HAP-1 (cell line): Measurements from ENCODE around the gene CNTN5.

Experiments
- DNase-seq, 2 experiments: peaks; one replicate each; pipeline ENCODE4 v3.0.0-alpha.2; 2016 to 2020; ENCODE audit warnings: low spot score in 2 of 2
- H3K27me3 ChIP-seq: fragments of 250-450 bp; sonication (Bioruptor Pico); 2 replicates; pipeline ENCODE4 v1.5.1; 2020; ENCODE audit warnings: low read depth, mild to moderate bottlenecking, moderate library complexity
- H3K36me3 ChIP-seq: fragments of 250-450 bp; sonication (Bioruptor Pico); replicated peaks from 2 replicates; pipeline ENCODE4 v1.5.1; 2020; ENCODE audit warnings: mild to moderate bottlenecking
- H3K4me1 ChIP-seq: fragments of 250-450 bp; sonication (Bioruptor Pico); 2 replicates; pipeline ENCODE4 v1.5.1; 2020; ENCODE audit warnings: mild to moderate bottlenecking
- H3K4me3 ChIP-seq: fragments of 250-450 bp; sonication (Bioruptor Pico); 2 replicates; pipeline ENCODE4 v1.5.1; 2020; ENCODE audit warnings: mild to moderate bottlenecking, moderate library complexity
- H3K9me3 ChIP-seq: fragments of 250-450 bp; sonication (Bioruptor Pico); 2 replicates; pipeline ENCODE4 v1.5.1; 2020; ENCODE audit warnings: mild to moderate bottlenecking, moderate library complexity
- in situ Hi-C: fragments of 300-500 bp; cut with MboI; formaldehyde crosslinking; loops from 3 replicates; pipeline ENCODE4 v1.14.3; 2020; ENCODE audit warnings: low sequenced_read_pairs, inconsistent platforms, mixed read lengths

CNTN5 gene

GRCh38 chr11:99192716-99193115 lies 172.0 kb downstream of the CNTN5 start:
- H3K27me3 ChIP-seq = no peaks in the 10 kb centered on the region
- H3K36me3 ChIP-seq = no peaks in the 10 kb centered on the region
- no peaks in the 10 kb centered on the region for H3K9me3 ChIP-seq
- no peaks in the 10 kb centered on the region for H3K4me1 ChIP-seq
- in situ Hi-C loops = no loop called here
- DNase-seq = no peak
- no peak overlapping the region for H3K4me3 ChIP-seq

DNA sequence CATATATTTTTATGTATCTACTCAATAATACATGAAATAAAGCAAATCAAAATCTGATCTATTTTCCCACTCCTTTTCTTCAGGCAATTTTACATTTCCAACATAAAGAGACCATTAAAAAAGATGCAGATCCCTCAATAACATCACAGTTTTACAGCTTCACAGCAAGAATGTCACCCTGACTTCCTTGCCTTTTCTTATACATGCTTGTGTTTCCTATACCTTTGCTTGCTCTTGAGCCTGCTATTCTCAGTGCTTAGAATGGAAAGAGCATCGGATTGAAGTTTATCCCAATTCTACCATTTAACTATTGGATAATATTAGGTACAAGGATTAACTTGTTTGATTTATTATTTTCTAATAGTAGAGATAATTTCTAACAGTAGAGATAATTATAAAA lies 176.7 kb downstream of the CNTN5 start:
- H3K36me3 ChIP-seq = no peaks in the 10 kb centered on the region
- no peaks in the 10 kb centered on the region for H3K4me1 ChIP-seq
- H3K27me3 ChIP-seq = no peaks in the 10 kb centered on the region
- no peak for DNase-seq
- H3K4me3 ChIP-seq = no peak overlapping the region
- no peaks in the 10 kb centered on the region for H3K9me3 ChIP-seq
- in situ Hi-C loops = no loop called here

GRCh38 chr11:99198215-99198614 lies 177.5 kb downstream of the CNTN5 start:
- Histone ChIP-seq H3K4me3 (no peak overlapping the region), H3K36me3 (no peaks in the 10 kb centered on the region), H3K9me3 (no peaks in the 10 kb centered on the region), H3K27me3 (no peaks in the 10 kb centered on the region), H3K4me1 (no peaks in the 10 kb centered on the region)
- no peak for DNase-seq
- in situ Hi-C loops = no loop called here

DNA sequence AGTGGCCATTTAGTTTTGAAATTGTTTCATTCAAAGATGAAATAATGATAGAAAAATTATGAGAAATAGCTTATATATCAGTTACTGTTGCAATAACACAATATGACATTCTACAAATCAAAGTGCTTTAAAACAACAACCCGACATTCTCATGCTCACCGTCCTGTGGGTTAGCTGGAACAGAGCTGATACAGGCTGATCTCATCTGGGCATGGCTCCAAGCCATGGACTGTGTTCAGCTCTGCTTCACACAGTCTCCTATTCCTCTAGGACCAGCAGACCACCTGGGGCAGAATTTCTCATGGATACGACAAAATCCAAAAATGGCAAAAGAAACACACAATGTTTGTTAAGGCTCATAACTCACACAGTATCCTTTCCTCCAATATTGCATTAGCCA lies 178.6 kb downstream of the CNTN5 start:
- in situ Hi-C loops = no loop called here
- no peaks in the 10 kb centered on the region for H3K4me1 ChIP-seq
- DNase-seq = no peak
- H3K4me3 ChIP-seq = no peak overlapping the region
- H3K9me3 ChIP-seq = no peaks in the 10 kb centered on the region
- no peaks in the 10 kb centered on the region for H3K36me3 ChIP-seq
- H3K27me3 ChIP-seq = no peaks in the 10 kb centered on the region

- Histone ChIP-seq H3K27me3 (no peaks in the 10 kb centered on the region), H3K9me3 (no peaks in the 10 kb centered on the region), H3K4me1 (no peaks in the 10 kb centered on the region), H3K4me3 (no peak overlapping the region), H3K36me3 (no peaks in the 10 kb centered on the region)
- in situ Hi-C loops = no loop called here
- no peak for DNase-seq
These were observed 180.0 kb downstream of the CNTN5 start for GRCh38 chr11:99200720-99201119.

GRCh38 chr11:99208813-99209212 lies 188.1 kb downstream of the CNTN5 start:
- H3K9me3 ChIP-seq = no peaks in the 10 kb centered on the region
- no peaks in the 10 kb centered on the region for H3K36me3 ChIP-seq
- in situ Hi-C loops = no loop called here
- DNase-seq = no peak
- no peak overlapping the region for H3K4me3 ChIP-seq
- H3K4me1 ChIP-seq = no peaks in the 10 kb centered on the region
- H3K27me3 ChIP-seq = no peaks in the 10 kb centered on the region

DNA sequence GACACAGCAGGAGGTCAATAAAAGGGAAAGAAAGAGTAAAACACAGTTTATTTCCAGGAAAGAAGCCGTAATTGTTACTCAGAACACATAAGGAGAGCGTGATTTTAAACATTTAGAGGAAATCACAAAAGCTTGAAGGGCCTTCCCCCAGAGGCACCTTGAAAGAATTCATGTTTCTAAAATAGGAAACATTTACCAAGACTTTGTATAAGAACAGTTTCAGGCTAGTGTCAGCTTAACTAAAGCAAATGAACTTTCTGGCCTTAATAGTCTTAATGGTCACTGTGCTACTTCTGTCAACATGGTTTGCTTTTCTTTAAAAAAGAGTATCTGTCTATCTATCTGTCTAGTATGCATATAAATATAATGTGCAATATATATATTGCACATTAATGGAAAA lies 208.8 kb downstream of the CNTN5 start:
- DNase-seq = no peak
- Histone ChIP-seq H3K4me3 (no peak overlapping the region), H3K27me3 (no peaks in the 10 kb centered on the region), H3K36me3 (no peaks in the 10 kb centered on the region), H3K4me1 (no peaks in the 10 kb centered on the region), H3K9me3 (no peaks in the 10 kb centered on the region)
- in situ Hi-C loops = no loop called here

DNA sequence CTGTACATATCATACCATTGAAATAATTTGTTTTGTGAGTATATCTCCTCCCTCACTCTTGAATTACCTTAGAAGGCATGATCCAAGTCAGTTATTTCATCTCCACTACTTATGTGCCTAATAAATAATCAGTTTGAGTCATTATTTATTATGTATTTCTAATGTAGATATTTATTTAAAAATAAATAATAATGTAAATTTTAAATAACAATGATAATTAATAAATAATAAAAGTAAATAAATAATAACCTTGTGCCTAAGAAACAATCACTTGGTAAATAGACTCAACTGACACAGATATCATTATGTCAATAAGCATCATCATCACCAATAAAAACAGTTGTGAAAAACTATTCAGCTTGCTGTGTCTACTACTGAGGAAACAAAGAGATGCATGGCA lies 213.8 kb downstream of the CNTN5 start:
- in situ Hi-C loops = no loop called here
- no peaks in the 10 kb centered on the region for H3K4me1 ChIP-seq
- H3K27me3 ChIP-seq = no peaks in the 10 kb centered on the region
- no peaks in the 10 kb centered on the region for H3K9me3 ChIP-seq
- no peak for DNase-seq
- H3K36me3 ChIP-seq = no peaks in the 10 kb centered on the region
- no peak overlapping the region for H3K4me3 ChIP-seq

DNA sequence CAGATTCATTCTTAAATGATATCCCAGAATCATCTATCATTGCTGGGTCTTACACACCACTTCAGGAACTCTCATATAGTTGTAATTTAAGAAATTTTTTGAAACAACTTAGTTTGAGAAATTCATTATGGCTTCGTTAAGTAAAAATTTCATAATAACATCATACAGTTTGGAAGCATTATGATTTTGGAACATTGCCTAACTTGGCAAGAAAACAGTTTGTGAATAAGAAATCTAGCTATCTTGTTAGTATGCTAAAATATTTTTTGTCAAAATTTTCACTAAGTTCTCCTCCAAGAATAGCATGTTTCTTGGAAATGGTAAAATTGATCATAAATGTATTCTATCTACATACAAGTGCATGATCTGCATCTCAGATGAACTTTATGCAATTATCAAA lies 217.7 kb downstream of the CNTN5 start:
- no peak for DNase-seq
- no peaks in the 10 kb centered on the region for H3K4me1 ChIP-seq
- no peaks in the 10 kb centered on the region for H3K27me3 ChIP-seq
- no peaks in the 10 kb centered on the region for H3K9me3 ChIP-seq
- in situ Hi-C loops = no loop called here
- no peaks in the 10 kb centered on the region for H3K36me3 ChIP-seq
- H3K4me3 ChIP-seq = no peak overlapping the region

DNA sequence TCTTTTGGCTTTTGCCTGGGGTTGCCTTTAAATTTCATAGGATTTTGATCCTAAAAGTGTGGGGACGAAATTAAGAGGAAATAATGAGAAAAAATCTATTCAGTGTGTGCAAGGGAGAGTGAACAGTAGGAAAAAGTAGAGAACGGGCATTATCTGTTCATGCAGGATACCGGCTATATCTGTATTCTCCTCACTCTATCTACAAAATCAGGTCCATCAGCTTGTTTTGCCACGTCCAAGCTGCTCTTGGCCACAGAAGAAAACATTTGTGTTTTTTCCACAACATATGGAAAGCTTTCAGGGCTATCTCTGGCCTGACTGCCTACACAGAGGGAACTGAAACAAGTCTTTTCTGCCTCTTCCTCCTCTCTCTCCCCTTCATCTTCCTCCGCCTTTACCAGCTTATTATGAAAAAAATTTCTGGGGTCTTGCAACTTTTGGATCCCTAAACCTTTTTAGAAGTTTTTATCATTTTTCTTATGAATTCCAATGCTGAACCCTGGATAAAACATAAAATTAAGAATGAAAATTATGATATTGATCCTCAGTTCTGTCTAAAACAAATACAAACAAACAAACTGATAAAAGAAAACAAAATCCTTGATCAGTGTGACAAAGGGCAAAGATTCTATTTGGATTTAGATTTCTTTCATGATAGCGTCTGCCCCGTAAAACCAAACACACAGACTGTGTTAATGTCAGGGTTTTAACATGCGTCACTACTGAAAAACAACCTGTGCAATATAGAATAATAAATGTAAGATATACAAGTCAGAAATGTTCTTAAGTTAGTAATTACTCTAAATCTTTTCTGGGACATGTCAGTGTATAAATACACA lies 219.7 kb downstream of the CNTN5 start:
- no peaks in the 10 kb centered on the region for H3K36me3 ChIP-seq

DNA sequence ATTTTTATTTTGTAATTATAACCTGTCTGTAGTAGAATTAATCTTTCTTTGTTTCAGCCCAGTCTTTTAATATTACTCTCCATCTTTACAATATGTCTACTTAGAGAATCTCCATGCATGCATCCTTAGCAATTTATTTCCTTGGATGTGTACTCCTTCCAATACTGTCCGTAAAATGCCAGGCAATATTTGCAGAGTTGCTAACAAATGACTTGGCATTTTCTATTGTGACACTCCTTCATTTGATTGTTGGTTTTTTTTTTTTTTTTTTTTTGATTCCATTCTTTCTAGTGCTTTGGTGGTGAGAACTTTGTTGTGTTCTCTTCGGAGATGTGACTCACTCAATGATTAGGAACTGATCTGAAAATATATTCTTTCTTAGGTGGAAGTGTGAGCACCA lies 220.3 kb downstream of the CNTN5 start:
- Histone ChIP-seq H3K9me3 (no peaks in the 10 kb centered on the region), H3K36me3 (no peaks in the 10 kb centered on the region), H3K27me3 (no peaks in the 10 kb centered on the region), H3K4me1 (no peaks in the 10 kb centered on the region), H3K4me3 (no peak overlapping the region)
- in situ Hi-C loops = no loop called here
- no peak for DNase-seq

More for the DNA sequence above, 219.7 kb downstream of the CNTN5 start:
- Histone ChIP-seq H3K27me3 (no peaks in the 10 kb centered on the region), H3K9me3 (no peaks in the 10 kb centered on the region), H3K4me1 (no peaks in the 10 kb centered on the region), H3K4me3 (no peak overlapping the region)
- DNase-seq = no peak
- in situ Hi-C loops = no loop called here

GRCh38 chr11:99244613-99245012 lies 223.9 kb downstream of the CNTN5 start:
- no peak overlapping the region for H3K4me3 ChIP-seq
- no peaks in the 10 kb centered on the region for H3K9me3 ChIP-seq
- H3K36me3 ChIP-seq = no peaks in the 10 kb centered on the region
- no peaks in the 10 kb centered on the region for H3K4me1 ChIP-seq
- no peaks in the 10 kb centered on the region for H3K27me3 ChIP-seq
- no peak for DNase-seq
- in situ Hi-C loops = no loop called here

- no peak overlapping the region for H3K4me3 ChIP-seq
- in situ Hi-C loops = no loop called here
- H3K4me1 ChIP-seq = no peaks in the 10 kb centered on the region
- no peaks in the 10 kb centered on the region for H3K27me3 ChIP-seq
- no peaks in the 10 kb centered on the region for H3K36me3 ChIP-seq
- H3K9me3 ChIP-seq = no peaks in the 10 kb centered on the region
- no peak for DNase-seq
These were observed 225.4 kb downstream of the CNTN5 start for GRCh38 chr11:99246199-99246598.

DNA sequence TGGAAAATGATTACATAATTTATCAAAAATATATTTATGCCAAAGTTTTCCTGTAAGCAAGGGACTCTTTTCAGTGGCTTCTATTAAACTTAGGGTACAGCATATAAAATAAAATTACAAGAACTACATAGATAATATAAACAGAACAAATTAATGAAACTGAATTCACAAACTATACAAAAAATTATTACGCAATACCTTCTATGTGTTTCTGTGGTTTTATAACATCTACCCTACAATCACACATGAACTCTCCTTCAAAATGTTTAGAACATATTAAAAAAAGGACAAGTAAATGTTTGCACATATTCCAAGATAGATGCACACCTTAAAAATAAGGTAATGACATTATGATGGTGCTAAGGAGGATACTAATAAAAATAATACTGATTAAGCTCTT lies 235.9 kb downstream of the CNTN5 start:
- DNase-seq = no peak

DNA sequence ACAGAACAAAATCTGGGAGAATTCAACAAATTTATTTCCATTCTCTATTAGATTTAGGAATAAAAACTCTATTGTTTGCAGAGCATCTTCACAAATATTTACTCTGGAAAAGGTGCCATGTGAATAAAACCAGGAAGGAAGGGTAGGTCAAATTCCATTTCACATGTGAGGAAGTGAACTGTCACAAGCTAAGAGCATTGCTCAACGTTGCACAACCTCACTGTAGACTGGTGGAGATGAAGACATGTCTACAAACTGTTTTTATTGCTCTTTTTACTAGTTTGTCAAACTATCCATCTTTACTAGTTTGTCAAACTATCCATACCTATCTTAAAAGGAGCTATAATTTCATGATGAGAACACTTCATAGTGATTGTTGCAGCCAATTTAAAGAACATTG lies 236.4 kb downstream of the CNTN5 start:
- H3K27me3 ChIP-seq = no peaks in the 10 kb centered on the region
- DNase-seq = no peak
- no peaks in the 10 kb centered on the region for H3K36me3 ChIP-seq
- no peak overlapping the region for H3K4me3 ChIP-seq
- H3K4me1 ChIP-seq = no peaks in the 10 kb centered on the region
- no peaks in the 10 kb centered on the region for H3K9me3 ChIP-seq
- in situ Hi-C loops = no loop called here

More for the DNA sequence above, 235.9 kb downstream of the CNTN5 start:
- in situ Hi-C loops = no loop called here
- Histone ChIP-seq H3K36me3 (no peaks in the 10 kb centered on the region), H3K4me3 (no peak overlapping the region), H3K27me3 (no peaks in the 10 kb centered on the region), H3K4me1 (no peaks in the 10 kb centered on the region), H3K9me3 (no peaks in the 10 kb centered on the region)
